HG02870 (cell line): ENCODE results near the gene SQOR.
"Not testable (repeated sequence)": the region's sequence is repeated elsewhere in the genome, so short reads cannot be mapped to it uniquely, and the experiment has no call there.

Experiments used
- ATAC-seq: cut with Tn5 transposase; IDR thresholded peaks from one replicate; pipeline ENCODE4 v1.9.1; 2021; ENCODE audit warnings: mild to moderate bottlenecking, moderate library complexity; ENCODE audit not compliant: unreplicated experiment

Gene SQOR

GRCh38 chr15:45630917-45631691, 3.7 kb upstream of the SQOR start:
- no peak for ATAC-seq

GRCh38 chr15:45631776-45632175, 3.1 kb upstream of the SQOR start:
- no peak for ATAC-seq

- peak; percentile 48 for ATAC-seq
Measured at GRCh38 chr15:45635191-45635638, 386 bp downstream of the SQOR start.

- ATAC-seq: no peak
Measured at GRCh38 chr15:45635763-45636292, 999 bp downstream of the SQOR start.

GRCh38 chr15:45637141-45637540, 2.3 kb downstream of the SQOR start:
- peak; percentile 1 for ATAC-seq

- peak; percentile 48 for ATAC-seq
Measured at GRCh38 chr15:45637552-45638033, 2.8 kb downstream of the SQOR start.

- no peak for ATAC-seq
Measured at GRCh38 chr15:45640616-45641015, 5.8 kb downstream of the SQOR start.

- no peak for ATAC-seq
Measured at GRCh38 chr15:45641374-45641781, 6.5 kb downstream of the SQOR start.

GRCh38 chr15:45641999-45642932, 7.4 kb downstream of the SQOR start:
- no peak for ATAC-seq

GRCh38 chr15:45644437-45644836, 9.6 kb downstream of the SQOR start:
- no peak for ATAC-seq

- no peak for ATAC-seq
Measured at GRCh38 chr15:45645026-45645980, 10.5 kb downstream of the SQOR start.

- no peak for ATAC-seq
Measured at GRCh38 chr15:45646220-45646619, 11.4 kb downstream of the SQOR start.

- ATAC-seq: no peak
Measured at GRCh38 chr15:45647828-45648227, 13.0 kb downstream of the SQOR start.

- ATAC-seq: no peak
Measured at GRCh38 chr15:45648521-45649200, 13.8 kb downstream of the SQOR start.

GRCh38 chr15:45650007-45650406, 15.2 kb downstream of the SQOR start:
- ATAC-seq: not testable (repeated sequence)

GRCh38 chr15:45650889-45651525, 16.2 kb downstream of the SQOR start:
- no peak for ATAC-seq

GRCh38 chr15:45653702-45654424, 19.0 kb downstream of the SQOR start:
- ATAC-seq: no peak

GRCh38 chr15:45654749-45655148, 19.9 kb downstream of the SQOR start:
- no peak for ATAC-seq

- no peak for ATAC-seq
Measured at GRCh38 chr15:45657254-45657653, 22.4 kb downstream of the SQOR start.
